ENCODE data around the gene ERICH4. TPM values are rescaled to one million over a fixed set of nuclear protein-coding genes. Genes with fewer than 3 reads are reported as not detected.
"Not testable (repeated sequence)": the region's sequence is repeated elsewhere in the genome, so short reads cannot be mapped to it uniquely, and the experiment has no call there.

The ERICH4 gene, protein sequence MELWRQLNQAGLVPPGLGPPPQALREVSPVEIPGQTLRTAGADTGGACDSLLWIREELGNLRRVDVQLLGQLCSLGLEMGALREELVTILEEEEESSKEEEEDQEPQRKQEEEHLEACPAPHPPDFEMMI
- total RNA-seq (2014; rRNA removed; shearing (Covaris generic)) = not detected in 2 replicates

DNA sequence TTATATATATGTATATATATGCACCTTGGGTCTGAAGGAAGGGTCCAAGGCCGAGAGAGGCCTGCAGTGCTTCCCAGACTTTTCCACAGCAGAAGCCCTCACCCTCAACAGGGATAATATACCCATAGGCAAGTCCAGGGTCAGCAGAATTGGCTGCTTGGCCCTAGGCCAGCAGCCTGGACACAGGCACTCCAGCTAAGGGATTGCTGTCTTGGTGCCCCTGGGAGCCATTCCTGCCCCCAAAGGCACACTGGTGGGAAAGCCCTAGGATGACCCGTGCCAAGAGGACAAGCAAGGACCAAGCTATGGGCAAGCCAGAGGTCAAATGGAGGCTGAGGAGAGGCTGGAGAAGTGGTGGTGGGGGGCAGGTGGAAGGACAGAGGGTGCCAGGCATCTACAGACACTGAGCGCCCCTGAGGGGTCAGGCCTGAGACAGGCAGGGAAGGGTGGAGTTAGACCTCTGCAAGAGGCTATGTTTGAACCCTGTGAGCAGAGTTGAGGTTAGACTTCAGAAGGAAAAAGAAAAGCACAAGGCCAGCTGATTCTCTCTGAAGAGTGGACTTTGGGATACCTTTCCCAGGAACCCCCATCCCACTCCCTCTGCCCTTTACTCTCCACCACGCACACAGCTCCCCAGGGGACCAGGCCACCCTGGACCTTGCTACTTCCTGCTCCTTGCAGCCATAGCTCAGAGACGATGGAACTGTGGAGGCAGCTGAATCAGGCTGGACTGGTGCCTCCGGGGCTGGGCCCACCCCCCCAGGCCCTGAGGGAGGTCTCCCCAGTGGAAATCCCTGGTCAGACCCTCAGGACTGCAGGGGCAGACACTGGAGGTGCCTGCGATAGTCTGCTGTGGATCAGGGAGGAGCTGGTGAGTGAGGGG is at the start of gene ERICH4:
Gene ERICH4 (plus strand): TSS at position 684 of the 883 bp plus-strand sequence. CDS start 14 bp downstream, at position 698.
- DNase-seq (ENCODE audit: low read depth) = no peak

DNA sequence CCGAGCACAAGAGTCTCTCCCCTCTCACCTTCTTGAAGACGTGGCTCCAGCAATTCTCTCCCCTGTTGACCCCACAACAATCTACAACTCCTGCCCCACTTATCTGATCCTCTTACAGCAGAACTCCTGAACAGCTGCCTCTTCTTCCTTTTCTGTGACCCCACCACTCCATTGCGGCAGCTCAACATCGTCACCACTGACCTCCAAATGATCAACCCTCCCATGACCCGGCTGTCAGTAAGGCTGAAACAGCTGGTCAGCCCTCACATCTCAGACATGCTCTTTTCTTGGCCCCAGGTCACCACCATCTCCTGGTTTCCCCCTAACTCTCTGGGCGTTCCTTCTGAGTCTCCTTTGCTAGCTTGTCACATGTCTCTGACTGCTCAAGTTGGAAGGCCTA is 47.6 kb upstream of the ERICH4 start:
- DNase-seq (ENCODE audit: low read depth) = no peak

DNA sequence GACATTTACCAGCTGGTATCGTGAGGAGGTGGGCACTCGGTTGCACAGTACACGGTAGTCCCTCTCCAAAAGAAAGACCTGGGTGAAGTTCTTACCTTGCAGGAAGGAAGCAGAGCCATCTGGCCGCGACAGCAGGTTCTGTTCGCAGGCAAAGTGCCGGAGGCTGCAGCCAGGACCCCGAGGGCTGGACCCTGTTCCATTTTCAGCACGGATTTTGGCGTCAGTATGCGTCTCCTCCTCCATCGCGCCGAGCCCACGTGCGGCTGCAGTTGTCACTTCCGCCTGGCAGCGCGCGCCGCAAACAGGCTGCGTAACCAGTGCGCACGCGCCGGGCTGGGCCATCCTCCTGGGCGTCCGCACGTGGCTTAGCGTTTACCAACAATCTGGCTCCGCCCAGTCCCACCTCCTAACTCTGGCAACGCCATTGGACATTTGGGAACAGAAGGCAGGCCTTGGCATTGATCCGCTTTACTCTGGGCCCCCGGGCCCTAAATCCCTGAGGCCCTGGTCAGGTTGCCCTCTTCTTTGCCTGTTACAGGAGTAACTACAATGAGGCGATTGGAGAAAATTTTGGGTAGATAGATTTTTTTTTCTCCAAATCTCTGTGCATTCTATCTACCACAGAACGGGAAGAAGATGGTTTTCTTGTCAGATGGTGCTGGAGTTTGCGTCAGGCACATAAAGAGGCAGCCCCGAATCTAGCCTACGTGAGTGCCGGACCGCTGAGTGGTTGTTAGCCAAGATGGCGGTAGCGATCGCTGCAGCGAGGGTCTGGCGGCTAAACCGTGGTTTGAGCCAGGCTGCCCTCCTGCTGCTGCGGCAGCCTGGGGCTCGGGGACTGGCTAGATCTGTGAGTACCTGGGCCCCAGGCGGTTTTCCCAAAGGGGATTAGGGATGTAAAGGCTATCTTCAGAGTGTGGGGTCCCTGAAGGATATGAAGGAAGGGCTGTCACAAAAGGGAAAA is 45.6 kb upstream of the ERICH4 start, which contains the start of the genes BCKDHA and EXOSC5:
Gene BCKDHA (plus strand): TSS at position 733 of the 964 bp plus-strand sequence. CDS start 10 bp downstream, at position 743.
Gene EXOSC5 (minus strand): TSS at position 274 of the 964 bp plus-strand sequence. CDS start 31 bp downstream, at position 243.
- DNase-seq (ENCODE audit: low read depth) = peak; percentile 100

DNA sequence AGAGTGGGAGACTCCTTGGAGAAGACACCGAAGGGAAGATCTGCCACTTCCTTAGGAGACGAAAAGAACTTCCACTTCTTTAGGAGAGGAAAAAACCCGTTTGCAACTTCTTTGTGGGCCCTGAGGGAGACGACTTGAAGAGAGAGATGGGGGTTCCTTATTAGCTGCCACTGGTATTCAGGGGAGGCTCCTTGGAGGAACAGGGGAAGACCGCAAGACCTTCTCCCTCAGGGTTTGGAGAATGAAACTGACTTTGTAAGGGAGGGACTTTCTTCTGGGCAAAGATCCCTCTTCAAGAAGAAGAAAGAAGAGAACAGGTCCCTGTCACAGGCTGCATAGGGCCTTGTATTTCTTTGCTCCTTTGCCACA is 44.9 kb upstream of the ERICH4 start:
- no peak for DNase-seq (ENCODE audit: low read depth)

DNA sequence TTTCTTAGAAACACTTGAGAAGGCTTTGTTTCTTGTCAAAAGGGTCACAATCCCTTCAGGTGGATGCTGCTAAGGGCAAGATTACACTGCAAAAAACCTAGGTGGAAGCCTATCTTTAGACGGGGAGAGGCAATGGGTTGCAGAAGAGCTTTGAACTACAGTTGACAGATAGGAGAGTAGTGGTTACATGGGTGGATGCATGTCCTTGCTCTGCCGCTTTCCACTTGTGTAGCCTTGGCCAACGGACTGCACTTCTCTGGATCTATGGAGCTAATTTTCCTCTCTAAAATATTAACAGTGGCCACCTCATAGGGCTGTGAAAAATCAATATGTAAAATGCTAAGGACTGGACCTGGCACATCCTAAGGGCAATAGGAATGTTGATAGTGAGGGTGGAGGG is 44.4 kb upstream of the ERICH4 start:
- DNase-seq (ENCODE audit: low read depth) = no peak

DNA sequence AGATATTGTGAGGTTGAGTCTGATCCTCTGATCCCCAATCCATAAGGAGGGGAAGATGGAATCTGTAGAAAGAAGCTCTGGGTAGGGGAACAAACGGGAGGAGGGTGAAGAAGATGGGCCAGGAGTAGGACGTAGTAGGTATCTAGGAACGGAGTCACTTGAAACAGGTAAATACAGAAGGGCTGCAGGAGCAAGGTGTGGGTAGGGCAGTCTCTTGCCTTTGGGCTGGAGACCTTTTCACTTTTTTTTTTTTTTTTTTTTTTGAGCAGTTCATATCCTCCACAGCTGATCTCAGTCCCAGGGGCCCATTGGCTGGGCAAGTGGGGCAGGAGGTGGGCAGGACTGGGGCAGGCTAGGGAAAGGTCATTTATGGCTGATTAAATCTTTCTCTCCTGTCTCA is 43.9 kb upstream of the ERICH4 start:
- DNase-seq (ENCODE audit: low read depth) = no peak

DNA sequence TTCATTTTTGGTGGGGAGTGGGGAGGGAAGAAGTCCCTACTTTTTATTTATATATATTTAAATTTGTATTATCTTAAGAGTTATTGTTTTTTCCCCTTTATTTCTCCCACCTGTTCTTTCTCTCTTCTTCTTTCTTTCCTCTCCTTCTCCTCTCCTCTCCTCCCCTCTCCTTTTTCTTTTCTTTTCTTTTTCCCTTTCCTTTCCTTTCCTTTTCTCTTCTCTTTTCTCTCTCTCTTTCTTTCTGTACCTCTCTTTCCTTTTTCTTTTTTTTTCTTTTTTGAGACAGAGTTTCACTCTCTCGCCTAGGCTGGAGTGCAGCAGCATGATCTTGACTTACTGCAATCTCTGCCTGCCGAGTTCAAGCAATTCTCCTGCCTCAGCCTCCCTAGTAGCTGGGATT is 43.4 kb upstream of the ERICH4 start:
- DNase-seq (ENCODE audit: low read depth) = no peak

DNA sequence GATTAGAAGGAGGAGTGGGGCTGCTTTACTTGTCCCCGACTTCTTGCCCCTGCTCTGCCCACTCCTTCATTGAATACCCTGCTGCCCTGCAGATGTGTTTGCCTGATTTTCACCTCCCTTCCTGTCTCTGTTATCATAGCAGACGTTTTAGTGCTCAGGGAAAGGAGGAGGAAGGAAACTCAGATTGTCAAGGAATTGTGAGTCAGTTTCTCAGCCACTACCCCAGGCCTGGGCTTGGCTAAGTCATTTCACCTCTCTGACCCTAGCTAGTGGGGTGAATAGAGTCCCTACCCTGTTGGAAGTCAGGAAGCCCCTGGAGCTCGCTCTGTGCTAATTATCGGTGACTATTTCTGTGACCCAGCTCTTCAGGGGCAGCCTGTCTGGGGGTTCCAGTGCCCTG is 41.5 kb upstream of the ERICH4 start:
- no peak for DNase-seq (ENCODE audit: low read depth)

DNA sequence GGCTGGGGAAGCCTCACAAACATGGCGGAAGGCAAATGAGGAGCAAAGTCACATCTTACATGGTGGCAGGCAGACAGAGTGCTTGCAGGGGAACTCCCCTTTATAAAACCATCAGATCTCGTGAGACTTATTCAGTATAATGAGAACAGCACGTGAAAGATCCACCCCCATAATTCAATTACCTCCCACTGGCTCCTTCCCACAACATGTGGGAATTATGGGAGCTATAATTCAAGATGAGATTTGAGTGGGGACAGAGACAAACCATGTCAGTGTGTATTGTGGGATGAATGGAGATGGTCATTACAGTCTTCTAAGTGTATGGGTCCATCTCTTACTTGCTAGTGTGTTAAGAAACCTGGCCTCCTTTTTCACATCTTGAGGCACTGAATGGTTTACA is 40.9 kb upstream of the ERICH4 start:
- DNase-seq (ENCODE audit: low read depth) = no peak

DNA sequence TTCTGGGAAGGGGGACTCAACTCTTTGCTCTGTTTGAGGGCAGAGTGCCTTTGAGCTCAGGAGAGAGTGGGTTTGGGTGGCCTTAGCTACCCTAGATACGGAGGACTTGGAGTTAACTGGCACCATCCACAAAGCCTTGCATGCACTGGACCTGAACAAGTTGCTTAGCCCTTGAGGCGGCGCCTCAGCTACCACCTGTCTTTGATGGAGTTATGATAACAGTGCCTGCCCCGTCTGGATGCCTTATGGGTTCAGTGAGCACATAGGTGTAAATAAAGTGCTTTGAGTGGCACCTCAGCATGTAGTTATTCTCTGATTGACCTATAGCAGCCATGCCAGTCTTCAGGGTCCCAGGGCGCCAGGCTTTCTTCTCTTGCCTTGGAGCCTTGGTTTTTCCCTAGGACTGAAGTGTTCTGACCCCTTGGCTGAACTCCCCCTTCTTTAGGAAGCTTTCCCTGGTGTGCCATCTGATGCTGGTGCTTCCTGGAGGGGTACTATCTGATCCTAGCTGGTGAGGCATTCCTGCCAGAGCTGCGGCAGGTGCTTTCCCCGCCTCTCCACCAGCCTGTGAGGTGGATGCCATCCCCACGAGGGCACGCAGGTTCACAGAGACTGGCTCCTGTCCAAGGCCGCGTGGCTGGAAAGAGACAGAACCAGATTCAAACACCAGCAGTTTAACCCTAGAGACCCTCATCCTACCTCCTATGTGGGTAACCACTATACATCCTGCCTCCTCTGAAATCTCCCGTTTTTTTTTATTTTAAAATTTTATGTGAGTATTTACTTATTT is 39.6 kb upstream of the ERICH4 start:
- no peak for DNase-seq (ENCODE audit: low read depth)

DNA sequence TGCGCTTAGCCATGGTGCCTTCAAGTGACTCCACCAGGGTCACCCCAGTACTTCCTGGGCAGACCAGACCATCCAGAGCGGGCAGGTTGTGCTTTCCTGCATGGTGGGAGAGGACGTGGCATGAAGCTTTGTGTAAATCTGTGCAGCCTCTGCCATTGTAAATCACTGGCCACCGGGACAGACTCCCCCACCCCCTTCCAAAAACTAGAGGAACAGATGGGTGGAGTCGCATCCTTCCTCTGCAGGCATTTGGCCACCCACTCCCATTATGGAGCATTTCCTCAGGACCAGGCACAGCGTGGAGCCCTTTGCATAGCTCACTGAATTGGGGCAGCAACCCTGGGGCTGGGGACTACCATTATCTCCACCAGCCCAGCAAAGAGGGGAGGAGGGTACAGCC is 37.2 kb upstream of the ERICH4 start:
- no peak for DNase-seq (ENCODE audit: low read depth)

DNA sequence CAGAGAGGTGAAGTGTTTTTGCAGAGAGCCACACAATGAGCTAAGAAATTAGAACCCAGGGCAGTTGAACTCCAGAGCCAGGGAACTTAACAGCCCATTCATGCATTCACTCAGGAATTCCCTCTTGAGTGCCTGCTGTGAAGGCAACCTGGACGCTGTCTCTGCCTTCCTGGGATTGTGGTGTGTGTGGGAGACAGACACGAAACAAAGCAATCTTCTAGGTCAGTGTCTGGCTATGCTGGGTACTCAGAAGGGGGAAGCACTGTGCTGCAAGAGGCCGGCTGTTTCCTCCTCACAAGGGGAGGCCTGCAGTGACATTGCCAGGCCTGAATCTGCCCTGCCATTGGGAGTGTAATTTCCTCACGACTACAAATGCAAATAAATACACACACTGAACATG is 35.7 kb upstream of the ERICH4 start:
- DNase-seq (ENCODE audit: low read depth) = no peak

DNA sequence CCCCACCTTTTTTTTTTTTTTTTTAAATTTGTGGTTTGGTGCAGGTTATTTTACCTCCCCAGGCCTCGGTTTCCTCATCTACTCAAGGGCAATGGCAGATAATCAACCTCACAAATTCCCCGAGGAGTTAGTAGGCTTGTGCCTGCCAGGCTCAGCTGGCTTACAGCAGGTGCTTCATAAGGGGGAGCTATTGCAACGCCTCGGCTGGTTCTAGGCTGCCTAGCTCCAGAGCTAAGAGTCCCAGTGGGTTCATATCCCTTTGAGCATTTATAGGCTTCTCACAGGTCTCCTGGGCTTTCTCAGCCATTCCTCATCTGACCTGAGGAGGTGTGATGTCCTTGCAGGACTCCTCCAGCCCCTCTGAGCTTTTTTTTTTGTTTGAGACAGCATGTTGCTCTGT is 34.7 kb upstream of the ERICH4 start:
- no peak for DNase-seq (ENCODE audit: low read depth)

DNA sequence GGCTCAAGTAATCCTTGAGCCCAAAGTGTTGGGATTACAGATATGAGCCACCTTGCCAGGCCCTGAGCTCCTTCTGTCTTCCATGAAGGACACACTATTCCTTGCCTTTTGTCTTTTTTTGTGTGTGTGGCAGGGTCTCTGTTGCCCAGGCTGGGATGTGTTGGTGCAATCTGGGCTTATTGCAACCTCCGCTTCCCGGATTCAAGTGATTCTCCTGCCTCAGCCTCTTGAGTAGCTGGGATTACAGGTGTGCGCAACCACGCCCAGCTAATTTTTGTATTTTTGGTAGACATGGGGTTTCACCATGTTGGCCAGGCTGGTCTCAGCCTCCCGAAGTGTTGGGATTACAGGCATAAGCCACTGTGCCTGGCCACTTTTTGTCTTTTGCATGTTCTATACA is 34.1 kb upstream of the ERICH4 start:
- not testable (repeated sequence) for DNase-seq (ENCODE audit: low read depth)

DNA sequence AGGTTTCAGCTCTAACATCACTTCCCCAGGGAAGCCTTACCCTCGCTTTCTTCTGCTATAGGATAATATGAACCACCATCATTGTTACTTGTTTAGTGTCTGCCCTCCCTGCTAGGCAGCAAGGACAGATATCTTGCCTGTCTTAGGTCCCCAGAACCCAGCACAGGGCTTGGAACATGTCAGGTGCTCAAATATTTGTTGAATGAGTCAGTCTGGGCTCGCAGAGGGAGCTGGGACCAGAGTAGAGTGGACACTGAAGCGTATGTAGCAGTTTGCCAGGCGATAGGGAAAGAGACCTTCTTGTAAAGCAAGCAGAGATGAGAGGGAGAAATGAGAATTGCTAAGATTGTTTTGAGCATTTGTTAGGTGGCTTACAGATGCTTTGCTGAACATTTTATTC is 33.7 kb upstream of the ERICH4 start:
- peak; percentile 56 for DNase-seq (ENCODE audit: low read depth)

DNA sequence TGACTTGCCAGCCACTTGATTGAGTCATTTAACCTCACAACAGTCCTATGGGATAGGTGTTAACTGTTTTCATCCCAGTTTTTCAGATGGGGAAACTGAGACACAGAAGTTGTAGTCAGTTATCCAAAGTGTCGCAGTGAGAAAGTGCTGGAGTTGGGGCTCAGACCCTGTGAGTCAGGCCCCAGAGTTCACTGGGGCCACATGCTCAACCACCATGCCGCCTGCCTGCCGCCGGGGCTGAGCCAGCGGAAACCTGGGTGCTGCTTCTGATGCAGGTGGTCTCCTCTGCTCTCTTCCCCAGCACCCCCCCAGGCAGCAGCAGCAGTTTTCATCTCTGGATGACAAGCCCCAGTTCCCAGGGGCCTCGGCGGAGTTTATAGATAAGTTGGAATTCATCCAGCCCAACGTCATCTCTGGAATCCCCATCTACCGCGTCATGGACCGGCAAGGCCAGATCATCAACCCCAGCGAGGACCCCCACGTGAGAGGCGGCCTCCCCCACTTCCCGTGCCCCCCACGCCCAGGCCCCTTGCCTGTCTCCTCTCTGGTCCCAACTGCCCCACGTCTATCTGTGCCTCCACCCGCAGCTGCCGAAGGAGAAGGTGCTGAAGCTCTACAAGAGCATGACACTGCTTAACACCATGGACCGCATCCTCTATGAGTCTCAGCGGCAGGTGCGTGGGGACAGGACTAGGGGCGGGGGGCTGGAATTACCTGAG is 32.5 kb upstream of the ERICH4 start:
- no peak for DNase-seq (ENCODE audit: low read depth)

DNA sequence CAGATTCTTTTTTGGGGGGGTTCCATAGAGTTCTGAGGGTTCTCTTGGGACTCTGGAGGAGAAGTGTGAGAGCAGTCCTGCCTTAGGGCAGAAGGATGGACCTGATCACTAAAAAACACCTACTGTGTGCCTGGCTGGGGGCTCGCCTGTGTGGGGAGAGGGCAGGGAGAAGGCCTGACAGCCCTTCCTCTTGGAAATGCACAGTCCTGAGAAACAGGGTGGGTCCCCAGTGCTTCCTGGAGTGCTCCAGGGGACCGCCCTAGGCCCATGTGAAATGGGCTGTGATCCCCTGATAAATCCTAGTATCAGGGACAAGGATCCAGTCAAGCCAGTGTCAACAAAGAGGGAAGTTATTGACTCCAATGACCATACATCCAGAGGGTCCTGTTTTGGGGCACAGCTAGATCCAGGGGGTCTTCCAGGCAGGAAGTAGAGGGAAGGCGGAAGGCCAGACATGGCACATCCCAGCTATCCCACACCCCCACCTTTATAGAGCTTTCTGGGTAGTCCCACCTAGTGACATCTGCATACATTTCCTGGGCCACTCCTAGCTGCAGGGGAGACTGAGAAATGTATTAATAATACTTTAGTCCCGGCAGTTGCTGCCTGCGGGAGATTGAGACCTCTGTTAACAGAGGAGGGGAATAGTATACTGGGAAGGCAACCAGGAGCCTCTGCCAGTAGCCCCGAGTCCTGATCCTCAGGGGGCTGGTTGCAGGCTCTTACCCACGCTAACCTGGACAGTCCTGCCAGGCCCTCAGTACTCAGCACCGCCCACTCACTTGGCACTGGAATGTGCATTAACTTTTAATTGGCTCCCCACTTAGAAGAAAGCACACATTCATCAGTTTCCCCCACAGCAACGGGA is 31.6 kb upstream of the ERICH4 start:
- no peak for DNase-seq (ENCODE audit: low read depth)

DNA sequence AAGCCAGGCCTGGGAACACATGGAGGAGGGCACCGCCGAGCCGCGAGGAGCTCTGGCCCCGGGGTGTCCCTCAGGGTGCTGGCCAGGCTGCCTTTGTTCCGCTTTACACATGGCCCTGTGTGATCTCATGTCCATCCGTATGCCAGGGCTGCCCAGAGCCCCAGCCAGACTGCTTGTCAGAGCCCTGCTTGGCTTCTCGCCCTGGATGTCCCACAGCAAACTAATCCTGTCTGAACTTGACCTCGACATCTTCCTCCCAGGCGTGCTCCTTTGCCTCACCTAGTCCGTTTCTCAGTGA is 31.0 kb upstream of the ERICH4 start:
- DNase-seq (ENCODE audit: low read depth) = no peak

DNA sequence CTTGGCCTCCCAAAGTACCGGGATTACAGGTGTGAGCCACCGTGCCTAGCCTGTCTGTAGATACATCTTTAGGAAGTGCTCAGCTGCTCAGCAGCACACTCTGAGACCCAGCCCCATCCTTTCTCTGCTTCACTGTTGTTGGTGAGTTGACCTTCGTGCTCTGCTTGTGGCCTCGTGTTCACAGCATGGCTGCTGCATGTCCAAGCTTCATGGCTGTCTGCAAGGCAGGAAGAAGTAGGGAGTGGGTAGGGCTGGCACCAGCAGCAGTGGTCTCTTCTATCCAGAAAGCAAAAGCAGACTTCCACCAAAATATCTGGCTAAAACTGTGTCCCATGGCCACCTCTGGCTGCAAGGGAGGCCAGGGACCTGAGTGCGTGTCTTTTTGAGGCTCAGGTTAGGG is 30.0 kb upstream of the ERICH4 start:
- no peak for DNase-seq (ENCODE audit: low read depth)

DNA sequence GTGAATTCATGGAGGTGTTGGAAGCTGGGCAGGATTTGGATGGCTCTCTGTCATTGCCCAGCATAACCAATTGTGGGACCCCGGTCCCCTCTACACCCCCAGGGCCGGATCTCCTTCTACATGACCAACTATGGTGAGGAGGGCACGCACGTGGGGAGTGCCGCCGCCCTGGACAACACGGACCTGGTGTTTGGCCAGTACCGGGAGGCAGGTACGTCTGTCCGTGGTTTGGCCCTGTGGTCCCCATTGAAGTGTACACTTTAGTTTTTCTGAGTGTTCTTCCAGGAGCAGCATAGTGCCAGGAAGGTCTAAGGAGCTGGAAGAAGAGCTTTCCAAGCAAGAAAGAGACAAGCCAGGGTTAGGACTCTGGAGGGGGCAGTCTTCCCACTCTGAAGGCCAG is 29.0 kb upstream of the ERICH4 start:
- no peak for DNase-seq (ENCODE audit: low read depth)

Measured in Daoy (cell line).